Stimulated activated CD4-positive, alpha-beta T cell treated with anti-CD3 and anti-CD28 coated beads, Interleukin-2, amount 100 ng/mL, for 48 hours (primary cell): ENCODE measurements around the gene NDC1.
"Not testable (repeated sequence)": the region's sequence is repeated elsewhere in the genome, so short reads cannot be mapped to it uniquely, and the experiment has no call there.

Experiments used
- DNase-seq, 2 donors: peaks; one replicate each; pipeline ENCODE4 v3.0.0-alpha.2; 2020

NDC1 gene

DNA sequence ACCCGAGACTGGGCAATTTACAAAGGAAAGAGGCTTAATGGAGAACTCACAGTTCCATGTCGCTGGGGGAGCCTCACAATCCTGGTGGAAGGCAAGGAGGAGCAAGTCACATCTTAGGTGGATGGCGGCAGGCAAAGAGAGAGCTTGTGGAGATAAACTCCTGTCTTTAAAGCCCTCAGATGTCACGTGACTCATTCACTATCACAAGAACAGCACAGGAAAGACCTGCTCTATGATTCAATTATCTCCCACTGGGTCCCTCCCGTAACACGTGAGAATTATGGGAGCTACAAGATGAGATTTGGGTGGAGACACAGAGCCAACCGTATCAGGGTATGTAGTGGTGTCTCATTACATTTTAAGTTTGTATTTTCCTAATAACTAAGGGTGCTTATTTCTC, 77.6 kb downstream of the NDC1 start:
- DNase-seq, result not testable (repeated sequence)

DNA sequence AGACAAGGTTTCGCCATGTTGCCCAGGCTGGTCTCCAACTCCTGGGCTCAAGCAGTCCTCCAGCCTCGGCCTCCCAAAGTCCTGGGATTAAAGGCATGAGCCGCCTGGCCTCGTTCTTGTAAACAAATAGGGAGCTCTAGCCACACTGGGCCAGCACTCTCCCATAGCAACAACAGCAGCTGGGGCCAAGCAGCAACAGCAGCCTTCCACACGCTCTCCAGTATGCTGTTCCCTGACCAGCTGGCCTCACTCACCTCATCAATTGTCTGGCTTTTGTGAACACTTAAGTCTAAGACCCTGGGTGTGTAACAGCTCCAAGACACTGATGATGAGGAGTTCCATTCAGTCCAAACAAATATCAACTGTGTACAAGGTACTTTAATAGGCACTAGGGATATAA, 82.2 kb downstream of the NDC1 start:
- no peak for DNase-seq

DNA sequence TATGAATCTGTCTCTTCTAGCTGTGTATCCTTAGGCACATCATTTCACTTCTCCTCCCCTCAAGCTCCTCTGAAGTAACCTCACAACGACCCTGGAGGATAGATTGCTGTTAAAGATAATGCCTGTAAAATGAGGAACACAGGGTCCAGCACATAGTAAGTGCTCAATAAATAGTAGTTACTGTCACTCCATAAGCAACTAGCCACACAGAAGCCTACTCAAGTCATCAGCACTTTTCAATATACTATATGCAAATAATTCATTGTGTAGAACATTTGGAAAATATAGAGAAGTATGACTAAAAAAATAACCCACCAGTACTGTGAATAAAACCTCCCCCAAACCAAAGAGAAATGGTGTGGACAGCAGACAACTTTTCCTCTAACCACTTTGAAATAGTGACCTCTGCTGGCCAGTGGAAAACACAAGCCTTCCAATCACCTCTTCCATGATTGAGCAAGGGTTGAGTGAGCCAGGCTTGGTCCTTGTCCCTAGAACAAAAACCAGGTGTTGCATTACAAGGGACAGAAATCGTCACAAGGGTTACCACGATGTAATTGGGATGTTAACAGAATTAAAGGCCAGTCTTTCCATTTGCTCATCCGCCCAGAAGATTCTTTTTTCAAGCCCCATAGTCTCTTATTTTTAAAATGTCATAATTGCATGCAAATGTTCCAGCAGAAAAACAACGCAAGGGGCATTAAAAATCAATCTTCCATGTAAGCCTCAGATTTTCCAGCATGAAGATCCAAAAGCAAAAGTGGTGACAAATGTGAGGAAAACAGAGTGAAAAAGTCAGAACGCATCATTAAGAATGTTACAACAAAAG, 83.4 kb downstream of the NDC1 start:
- peak in 1 of 2 donors; percentile 39 for DNase-seq

DNA sequence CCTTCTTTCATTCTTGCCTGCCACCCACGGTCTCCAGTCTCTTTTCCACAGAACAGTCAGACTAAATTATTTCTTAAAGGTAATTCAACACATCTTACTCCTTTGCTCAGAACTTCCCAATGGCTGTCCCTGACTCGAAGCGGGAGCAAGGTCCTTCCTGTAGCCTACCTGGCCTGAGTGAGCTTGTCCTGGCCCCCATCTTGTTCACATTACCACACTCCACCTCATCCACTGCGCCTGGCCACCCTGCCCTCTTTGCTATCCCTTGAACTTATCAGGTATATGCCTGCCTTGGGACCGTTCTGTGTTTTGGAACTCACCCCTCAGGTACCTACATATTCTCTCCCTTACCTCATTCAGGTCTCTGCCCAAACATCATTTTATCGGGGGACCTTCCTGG, 85.8 kb downstream of the NDC1 start:
- DNase-seq, result no peak

DNA sequence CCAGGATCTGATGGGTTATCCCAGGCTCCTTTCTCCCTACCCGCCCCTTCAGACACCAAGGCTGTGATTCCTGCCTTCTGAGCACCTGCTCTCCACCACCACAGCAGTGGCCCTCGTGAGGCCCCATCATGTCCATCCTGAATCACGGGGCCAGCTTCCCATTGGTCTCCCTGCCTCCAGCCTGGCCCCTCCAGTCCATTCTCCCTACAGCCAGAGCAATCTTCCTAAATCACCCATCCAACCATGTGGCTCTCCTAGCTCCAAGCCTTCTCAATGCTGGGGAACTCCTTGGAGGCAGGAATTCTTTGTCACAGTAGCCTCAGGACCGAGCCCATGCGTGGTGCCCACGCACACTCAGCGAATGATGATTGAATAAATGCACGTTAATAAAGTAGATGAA, 90.3 kb downstream of the NDC1 start:
- DNase-seq, result no peak

DNA sequence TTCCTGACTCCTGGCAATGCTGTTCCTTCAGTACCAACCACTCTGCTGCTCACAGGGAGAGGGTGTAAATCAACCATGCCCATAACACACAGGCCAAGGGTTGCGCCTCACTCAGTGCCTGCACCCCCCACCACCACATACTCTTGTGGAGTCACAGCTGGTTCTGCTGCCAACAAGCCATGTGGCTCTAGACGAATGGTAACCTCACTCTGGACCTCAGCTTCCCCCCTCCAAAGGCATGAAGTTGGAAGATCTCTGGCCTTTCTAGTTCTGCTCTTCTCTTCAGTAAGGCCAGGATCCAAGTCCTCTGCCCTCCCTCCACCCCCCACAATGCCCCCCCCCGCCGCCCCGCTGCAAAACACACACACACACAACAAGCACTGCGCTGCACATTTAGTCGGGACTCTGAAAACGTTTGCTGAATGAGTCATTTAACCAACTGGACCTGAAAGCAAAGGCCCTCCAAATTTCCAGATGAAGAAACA, 97.4 kb downstream of the NDC1 start:
- DNase-seq, result no peak

DNA sequence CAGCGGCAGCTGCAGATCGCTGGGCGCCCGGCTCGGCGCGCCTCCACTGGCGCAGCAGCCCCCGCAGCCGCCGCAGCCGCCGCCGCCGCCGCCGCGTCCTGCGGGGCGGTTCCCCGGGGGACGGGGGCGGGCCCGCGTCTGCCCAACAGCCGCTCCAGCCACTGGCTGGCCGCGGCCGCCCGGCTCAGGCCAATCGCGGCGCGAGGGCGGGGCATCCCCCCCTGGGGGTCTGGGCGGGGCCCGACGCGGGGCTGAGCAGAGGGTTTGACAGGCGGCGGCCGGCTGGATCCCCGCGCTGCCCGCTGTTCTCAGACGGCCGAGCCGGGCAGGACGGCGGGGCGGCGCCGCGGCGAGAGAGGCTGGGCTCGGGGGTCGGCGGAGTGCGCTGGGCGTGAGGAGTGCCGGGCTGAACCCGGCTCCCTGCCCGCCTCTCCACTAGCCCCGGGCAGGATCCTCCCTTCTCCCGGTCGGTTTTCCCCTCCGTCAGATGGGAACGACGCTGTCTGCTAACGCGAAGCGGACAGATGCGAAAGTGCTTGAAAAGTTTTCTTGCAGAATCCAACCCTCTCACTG, 98.9 kb downstream of the NDC1 start, which contains the start of gene GLIS1:
Gene GLIS1, minus strand, starts transcription at position 56 of the 573 bp plus-strand sequence. CDS start 1,100 bp downstream, outside the sequence.
- peak; percentile 48 to 58 for DNase-seq

DNA sequence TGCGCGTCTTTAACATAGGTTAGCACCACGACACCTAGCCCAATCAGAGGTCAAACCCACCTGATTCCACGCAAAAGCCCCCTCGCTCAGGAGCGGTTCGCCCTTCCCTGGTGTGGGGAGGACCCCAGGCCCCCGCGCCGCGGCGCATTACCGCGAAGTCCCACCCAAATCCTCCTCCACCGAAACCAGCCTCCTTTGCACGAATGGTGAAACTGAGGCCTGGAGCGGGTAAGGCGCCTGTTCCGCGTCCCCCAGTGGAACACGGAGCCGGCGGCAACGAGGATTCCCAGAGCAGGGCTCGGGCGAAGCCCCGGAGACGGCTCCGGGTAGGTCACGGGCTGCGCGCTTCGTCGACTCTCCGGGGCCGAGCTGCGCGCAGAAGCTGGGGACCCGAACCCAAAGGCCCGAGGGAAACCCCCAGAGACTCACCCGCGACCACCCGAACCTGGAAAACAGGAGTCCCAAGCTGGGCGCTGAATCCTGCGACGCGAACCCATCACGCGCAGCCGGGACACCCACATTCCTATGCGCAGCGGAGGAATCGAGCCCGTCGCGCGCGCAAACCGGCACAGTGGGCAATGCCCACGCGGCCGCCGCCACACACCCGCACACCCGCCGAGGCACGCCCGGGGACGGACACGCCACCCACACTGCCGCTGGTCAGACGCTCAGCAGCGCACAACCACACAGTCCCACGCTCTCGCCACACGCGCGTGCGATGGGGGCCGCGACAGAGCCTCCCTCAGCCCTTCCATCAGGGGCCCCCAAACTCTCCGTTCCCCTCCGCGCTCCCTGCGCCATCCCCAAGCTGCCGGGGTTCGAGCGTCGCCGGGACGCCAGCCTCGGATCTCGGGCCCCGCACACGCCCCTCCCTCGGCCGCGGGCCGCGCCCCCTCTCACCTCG, 99.6 kb downstream of the NDC1 start:
- DNase-seq, result no peak

DNA sequence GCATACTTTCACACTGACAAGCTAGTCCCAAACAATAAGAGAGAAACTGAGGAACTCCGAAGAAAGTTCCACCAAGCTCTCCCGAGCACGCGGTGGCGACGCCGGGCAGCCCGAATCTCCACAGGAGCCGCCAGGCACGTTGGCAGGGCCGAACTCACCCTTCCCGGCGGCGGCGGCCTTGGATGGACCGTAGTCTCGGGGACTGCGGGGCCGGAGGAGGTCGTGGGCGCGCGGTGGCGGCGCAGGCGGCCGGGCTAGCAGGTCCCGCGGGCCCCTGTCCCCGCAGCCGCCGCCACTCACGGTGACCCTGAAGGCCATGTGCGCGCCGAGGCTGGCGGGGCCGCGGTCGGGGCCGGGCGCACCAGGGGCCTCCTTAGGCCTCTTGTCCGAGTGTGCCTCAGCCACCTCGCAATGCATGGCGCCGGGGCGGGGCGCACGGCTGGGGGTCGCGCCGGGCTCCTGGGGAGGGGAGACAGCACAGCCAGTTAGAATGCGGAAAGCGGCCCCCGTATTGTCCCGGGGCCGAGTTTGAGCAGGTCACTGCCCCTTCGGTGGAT, 100.4 kb downstream of the NDC1 start:
- DNase-seq, result no peak

DNA sequence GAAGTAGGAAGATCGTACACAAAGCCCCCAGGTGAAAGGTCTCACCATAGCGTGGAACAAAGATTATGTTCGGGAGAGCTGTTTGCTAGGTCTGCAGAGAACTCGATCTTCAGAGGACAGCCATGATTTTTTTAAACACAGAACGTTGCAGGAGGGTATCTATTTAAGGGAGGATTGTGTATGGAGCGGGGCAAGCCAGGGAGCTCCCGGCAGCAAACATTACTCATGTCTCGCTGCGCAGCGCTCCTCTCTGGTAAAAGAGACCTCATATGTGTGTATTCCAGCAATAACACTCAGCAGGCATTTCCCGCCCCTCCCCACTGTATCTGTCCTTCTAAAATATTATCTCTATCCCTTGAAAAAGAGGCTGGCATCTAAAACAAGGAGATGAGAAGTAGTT, 101.8 kb downstream of the NDC1 start:
- no peak for DNase-seq

DNA sequence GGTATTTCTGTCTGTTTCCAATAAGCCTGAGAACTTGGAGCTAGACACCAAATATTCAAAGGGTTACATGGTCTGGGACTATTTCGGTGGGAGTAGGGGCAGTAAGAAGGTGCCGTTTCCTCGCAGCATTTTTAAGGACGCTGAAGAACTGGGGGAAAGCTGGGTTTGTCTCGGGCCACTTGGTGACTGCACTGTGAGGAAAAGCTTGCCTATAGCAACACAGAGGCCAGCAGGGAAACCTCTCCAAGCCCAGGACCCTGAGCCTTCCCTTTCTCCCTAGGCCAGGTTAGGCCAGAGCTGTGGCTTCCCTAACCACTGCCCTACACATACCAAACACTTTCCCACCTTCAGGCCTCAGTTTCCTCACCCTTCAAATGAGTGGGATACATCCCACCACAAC, 102.4 kb downstream of the NDC1 start:
- no peak for DNase-seq

DNA sequence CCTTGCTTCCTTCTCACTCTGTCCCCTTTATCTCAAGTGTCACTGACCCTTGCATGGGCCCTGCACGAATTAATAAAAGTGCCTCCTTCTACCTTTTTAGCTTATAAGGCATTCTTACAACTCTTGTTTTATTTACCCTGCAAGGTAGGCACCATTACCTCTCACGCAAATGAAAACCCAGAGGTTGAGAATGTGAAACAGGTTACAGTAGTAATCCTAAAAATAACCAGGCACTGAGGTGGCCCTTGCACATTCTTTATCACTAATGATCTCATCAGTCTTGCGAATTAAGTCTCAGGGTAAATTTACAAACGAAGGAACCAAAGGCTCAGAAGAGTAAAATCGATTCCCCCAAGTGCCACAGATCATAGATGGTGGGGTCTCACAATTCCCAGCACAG, 102.8 kb downstream of the NDC1 start:
- no peak for DNase-seq

DNA sequence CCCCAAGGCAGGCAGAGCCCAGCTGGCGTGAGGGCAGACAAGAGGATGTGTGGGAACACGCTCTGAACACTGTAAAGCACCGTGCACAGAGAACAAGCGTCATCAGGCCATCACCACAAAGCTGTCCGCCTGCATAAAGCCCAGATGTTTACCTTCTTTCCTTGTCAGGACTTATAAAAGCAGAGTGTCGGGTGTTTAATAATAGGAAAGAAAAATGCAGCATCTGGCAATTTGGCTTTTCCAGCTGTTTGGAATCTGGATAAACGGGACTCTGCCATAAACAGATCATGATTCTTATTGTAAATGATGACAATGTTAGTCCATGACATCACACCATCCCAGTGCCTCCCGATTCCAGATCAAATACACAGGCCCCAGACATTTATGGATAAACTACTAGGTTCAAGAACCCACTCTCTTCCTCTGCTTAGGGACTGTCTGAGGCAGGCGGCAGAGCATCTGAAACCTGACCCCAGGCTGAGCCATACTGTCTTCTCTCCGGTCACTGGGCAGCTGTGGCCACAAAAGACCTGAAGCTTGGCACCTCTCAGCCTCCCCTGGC, 103.4 kb downstream of the NDC1 start:
- DNase-seq, result no peak

DNA sequence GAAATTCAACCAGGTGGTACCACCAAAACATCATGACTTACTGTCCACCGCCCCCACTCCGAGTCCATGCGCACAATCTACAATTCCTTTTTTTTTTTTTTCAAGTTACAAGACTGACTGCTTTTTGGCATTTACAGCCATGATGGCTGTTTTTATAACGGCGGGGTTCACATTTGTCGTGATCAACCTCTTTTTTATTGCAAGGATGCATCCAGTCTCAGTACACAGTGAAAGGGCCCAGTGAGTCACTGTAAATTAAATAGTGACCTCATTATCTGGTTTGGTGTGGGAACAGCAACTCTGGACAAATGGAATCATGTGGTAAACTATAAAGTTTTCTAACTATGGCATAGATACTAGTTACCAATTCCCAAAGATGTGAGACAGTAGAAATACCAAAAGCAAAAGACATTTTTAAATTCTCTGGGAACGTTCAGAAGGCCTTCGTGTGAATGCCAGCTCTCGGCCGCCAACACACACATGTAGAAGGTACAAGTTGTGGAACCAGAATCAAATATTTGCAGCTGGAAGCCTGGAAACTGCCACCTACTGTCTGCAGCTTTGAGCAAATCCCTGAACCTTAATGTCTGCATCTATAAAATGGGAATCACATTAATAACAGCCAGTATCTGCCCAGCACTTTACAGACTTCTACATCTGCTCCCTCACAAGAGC, 104.0 kb downstream of the NDC1 start:
- no peak for DNase-seq

DNA sequence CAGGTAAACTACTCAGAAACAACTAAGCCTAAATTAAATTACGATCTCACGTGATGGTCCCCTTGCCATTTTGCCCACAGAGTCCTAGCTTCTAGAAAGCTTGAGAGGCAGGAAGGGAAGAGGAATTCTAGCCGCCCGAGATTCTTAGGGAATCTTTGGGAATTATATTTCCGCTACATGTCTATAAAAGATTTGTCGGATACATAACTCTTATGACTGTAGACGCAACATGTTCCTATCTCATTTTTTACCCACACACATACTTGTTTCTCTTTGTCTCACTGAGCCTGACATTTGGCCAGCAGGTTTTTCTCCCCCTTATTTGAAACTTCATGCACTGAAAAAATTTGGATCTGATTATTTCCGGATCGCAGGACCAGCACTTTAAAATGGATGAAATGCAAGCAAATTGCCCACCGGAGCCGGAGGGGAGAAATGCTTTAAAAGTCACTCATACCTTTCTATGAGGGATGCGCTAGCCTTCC, 104.6 kb downstream of the NDC1 start:
- DNase-seq, result no peak

DNA sequence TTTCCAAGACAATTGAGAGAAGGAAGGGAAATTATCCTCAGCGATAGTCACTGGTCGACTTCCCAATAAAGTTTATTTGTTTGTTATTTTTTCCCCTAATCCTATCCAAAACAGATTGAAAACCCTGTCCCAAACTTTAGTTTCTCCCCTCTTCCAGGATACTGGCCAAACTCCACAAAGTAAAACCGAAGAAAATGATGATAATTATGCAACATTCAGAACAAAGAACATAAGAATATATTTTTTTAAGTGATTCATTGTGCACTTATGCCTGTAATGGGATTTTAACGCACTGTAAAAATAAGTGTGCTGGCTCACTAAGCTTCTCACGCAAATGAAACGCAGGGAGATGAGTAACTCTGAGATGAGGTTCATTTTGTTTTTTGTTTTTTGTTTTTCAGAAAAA, 105.2 kb downstream of the NDC1 start:
- DNase-seq, result no peak

DNA sequence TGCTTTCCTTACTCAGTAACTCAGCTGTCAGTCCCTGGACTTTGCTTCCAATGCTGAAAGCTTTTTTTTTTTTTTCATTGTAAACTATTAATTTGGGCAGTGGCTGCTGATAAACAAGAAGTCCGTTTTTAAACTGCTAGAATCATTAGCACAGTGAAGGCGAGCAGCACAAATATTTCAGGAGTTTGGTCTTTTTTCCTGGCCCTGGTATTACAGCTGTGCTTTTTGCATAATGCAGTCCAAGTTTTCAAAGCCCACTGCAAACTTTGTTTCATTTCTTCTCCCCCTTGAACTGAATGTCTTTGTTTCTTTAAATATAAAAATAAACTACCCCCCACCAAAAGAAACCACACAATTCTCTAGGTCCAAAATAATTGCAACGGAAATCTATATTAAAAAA, 105.7 kb downstream of the NDC1 start:
- DNase-seq, result no peak

DNA sequence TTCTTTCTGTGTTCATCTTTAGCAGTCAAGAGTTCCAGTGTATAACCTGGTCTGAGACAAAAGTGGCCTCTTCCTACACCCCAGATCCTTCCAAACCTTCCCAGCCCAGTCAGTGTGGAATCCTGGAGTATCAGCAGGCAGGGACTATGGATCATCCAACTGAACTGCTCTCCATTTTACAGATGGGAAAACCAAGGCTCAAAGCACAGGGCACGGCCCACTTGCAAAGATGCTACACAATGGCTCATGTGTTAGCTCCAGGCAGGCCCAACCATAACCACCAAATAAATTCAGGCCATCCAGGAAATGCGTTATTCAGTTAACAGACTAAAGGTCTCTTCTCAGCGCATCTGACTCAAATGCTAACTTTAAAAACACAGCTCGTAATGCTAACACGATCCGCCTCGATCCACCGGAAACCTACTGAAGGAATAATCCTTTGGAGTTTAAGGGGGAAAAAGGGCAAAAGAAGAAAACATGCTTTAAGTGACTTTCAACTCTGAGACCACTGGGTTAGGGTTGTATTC, 106.3 kb downstream of the NDC1 start:
- no peak for DNase-seq

DNA sequence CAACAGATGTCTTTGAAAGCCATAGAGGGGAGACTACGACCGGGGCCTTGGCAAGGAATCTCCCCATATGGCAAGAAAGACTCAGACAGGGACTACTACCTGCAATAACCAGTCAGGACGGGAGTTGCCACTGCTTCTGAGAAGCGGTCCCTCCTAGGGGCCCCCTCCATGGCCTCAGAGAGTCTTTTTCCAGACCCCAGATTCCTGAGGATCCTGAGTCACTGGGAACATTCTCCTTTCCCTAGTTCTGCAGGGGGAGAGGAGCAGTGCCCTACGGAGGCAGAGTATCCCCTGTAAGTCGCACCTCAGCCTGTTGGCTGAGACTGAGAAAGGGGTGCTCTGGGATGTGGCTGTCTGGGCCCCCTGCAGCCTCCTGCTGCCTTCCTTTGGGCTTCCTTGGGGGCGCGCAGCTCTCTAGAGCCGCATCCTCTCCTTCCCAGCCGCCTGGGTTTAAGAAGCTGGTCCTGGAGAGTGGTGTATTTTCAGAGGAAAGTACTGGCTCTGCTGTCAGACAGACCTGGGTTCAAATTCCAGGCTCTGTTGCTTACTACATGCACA, 107.0 kb downstream of the NDC1 start:
- no peak for DNase-seq

DNA sequence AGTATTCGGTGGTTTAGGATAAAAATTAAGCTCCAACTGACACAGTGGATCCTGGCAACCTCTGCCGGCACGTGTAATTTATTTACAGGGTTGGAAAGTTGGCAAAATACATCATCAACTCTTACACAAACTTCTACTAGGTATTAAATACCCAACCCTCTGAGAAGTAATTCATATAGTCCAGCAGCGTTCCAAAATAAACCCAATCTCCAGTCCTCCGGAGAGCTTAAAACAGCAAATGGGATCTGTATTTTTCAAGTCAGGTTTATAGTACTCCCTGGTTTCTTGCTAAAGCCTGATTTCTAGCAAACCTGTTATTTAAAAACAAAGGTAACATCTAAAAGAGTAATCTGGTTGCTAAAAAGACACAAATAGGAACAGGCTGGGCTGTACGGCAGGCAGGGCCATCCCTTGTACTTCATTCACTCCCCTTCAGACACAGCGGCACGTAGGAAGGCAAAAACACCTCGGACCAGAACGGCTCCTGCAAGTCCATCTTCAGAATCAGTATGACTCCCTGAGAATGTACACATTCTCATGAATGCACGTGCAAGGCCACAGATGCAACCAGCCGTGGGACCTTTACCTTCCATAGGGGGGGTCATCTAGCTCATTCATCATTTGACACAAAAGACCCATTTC, 107.8 kb downstream of the NDC1 start:
- no peak for DNase-seq
